EH (cell line): Measurements from ENCODE around the gene DDX39B.

Experiments used
- DNase-seq: peaks from one replicate; pipeline ENCODE4 v3.0.0-alpha.2; 2015; ENCODE audit warnings: low read depth

DDX39B gene

GRCh38 chr6:31547727-31548543 lies 6.1 kb upstream of the DDX39B start:
- DNase-seq: no peak

GRCh38 chr6:31546958-31547726 lies 5.3 kb upstream of the DDX39B start, which contains the start of gene NFKBIL1:
NFKBIL1 (plus strand) TSS chr6:31547608; CDS start chr6:31547695, 87 bp downstream.
- DNase-seq: peak; percentile 98

DNA sequence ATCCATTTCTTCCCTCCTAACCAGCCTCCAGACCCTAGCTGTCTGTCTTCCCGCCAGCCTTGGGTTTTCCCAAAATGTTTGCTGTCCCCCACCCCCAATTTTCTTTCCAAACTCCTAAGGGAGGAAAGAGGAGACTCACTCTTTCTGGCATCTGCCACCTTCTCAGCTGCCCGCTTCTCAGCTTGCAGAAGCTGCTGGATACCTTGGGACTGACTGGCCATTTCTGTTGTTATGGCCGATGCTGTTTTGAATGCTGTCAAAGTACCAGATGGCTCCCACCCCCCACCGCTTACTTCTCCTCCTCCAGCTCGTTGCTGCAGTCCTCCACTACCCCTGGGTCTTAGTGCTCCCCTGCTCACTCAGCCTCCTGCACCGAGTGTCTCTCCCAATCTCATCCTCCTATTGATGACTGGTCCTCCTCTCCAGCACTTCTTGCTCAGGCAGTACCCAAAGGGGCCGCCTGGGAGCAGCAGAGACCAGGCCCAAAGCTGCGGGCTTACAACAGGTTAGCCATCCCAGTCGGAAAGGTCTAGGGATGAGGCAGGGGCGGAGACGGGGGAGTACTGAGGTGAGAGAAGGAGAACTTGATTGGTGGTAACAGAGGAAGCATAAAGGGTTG lies 4.6 kb upstream of the DDX39B start, which contains the start of gene ATP6V1G2:
Gene ATP6V1G2, minus strand, starts transcription at position 270 of the 619 bp plus-strand sequence. Its CDS starts 49 bp downstream, at position 221.
- DNase-seq: peak; percentile 93

GRCh38 chr6:31545291-31545690 lies 3.5 kb upstream of the DDX39B start:
- no peak for DNase-seq

DNA sequence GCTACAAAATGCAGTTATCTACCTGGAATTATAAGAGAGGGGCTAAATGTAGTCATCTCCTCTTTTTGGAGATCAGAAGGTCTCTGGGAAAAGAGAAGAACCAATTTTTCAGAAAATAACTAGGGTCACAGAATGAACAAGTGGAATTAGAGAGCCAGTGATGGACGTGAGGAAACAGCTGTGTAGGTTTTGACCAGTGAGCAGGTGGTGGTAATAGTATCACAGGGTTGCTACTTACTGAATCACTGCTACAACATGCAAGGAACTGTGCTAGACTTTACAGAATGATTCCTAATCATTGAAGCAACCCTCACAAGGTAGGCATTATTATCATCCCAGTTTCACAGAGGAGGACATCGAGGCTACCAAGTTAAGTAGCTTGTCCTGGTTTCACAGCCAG lies 2.9 kb upstream of the DDX39B start:
- no peak for DNase-seq

GRCh38 chr6:31543639-31544038 lies 1.8 kb upstream of the DDX39B start:
- no peak for DNase-seq

GRCh38 chr6:31541059-31541657 lies 645 bp downstream of the DDX39B start:
- peak; percentile 65 for DNase-seq

DNA sequence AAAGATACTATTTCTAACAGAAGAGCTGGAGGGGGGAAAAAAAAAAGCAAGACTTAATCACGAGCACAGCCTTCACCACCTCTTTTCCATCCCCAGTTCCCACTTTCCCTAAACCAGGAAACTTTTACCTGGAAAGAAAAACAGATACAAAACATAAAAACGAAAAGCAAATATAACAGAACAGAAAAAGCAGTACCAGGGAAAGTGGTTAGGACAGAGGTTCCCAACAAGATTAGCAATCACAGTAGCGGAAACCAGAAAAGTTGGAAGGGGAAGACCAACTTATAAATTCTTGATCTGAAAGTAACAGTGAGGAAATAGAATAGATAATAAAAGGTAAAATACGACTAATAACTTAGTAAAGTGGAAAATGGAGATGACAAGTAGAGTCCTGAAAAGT lies 1.2 kb downstream of the DDX39B start:
- DNase-seq: no peak

- DNase-seq: no peak
These were observed 2.9 kb downstream of the DDX39B start for GRCh38 chr6:31538805-31539400.

DNA sequence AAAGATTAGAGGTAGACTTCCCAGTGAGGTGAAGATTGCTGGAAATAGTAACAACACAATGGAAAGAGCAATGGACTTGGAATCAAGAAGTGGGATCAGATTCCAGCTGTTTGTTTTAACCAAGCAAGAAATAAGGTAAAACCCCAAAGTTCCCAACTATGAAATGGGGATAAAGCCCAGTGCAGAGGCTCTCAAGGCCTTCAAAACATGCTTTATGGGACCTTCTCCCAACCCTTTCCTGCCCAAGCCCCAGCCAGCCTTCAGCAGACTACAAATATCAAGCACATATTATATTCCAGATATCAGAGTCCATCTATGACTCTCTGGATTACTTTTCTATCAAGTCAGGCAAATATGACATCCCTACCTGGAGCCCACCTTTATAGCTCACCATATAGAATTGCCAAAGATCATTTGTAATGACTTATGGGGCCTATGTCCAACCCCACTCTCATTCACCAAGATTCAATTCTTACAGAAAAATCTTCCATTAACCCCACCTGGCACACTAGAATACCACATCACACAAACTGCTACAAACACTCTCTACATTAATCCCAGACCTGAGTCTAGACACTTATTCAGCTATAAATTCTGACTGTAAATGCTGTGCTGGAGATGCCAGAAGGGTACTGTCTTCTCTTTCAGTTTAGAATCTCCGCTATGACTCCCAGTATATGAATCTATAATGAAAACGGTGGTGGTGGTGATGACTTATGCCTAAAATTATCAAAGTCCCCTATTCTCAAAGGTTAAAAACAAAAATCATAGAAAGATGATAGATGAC lies 6.1 kb downstream of the DDX39B start:
- no peak for DNase-seq

- DNase-seq: no peak
These were observed 7.2 kb downstream of the DDX39B start for GRCh38 chr6:31534521-31535040.

DNA sequence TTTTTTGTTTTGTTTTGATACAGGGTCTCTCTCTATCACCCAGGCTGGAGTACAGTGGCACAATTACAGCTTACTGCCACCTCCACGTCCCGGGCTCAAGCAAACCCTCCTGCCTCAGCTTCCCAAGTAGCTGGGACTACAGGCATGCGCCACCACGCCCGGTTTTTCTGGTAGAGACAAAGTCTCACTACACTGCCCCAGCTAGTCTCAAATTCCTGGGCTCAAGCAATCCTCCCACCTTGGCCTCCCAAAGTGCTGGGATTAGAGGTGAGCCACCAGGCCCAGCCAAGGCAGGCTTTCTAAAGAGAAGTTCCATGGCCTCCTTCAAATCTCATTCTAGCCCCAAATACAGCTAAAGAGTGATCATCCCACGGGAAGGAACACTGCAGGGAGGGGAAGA lies 7.8 kb downstream of the DDX39B start:
- no peak for DNase-seq

GRCh38 chr6:31533455-31533841 lies 8.4 kb downstream of the DDX39B start:
- no peak for DNase-seq

DNA sequence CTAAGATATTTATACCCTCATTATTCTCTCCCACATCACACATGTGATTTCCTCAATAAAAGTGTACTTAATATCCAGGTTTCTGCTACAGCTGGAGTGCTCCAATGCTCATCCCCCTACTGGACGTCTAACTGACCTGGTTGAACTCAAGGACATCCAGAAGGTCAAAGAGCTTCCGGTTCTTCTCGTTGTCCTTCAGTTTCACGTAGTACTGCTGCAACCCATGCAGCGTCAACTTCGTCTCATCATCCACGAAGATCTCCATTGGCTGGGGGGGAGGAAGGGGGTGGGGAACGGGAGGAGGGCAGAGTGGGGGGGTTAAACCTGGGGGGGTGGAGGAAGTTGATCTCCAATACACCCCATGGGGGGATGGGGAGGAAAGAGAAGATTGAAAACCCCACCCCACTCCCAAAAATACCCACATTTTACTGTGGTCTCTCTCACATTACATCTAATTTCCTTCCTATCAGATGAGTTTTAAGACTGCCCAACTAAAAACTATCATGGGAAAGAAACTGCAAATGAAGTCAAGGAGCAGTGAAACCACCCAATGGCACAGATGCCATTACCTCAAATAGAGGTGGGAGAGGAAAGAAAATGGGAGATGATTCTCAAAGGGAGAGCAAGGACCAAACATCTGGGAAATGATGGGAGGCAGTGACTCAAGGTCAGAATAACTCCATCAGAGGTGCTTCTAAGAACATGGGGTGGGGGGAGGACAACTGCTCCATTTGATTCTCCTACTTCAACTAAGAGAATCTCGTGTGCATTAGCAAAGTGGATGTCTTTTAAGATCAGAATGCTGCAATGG lies 9.0 kb downstream of the DDX39B start:
- DNase-seq: no peak

GRCh38 chr6:31531771-31532643 lies 9.8 kb downstream of the DDX39B start:
- no peak for DNase-seq

GRCh38 chr6:31531162-31531561 lies 10.6 kb downstream of the DDX39B start:
- no peak for DNase-seq

GRCh38 chr6:31530659-31531058 lies 11.1 kb downstream of the DDX39B start:
- DNase-seq: no peak

- DNase-seq: peak; percentile 13
These were observed 12.3 kb downstream of the DDX39B start for GRCh38 chr6:31529329-31530150.
